Uterus (tissue), 4 donors: ENCODE results near the gene KIAA1217. TPM values are rescaled to one million over a fixed set of nuclear protein-coding genes. Genes with fewer than 3 reads are reported as not detected.

Source experiments
- DNase-seq, 2 donors: peaks; one replicate each; pipeline ENCODE4 v3.0.0-alpha.2; 2019 to 2020
- H3K27ac ChIP-seq, 2 donors: fragments of 200-600 bp; sonication (generic); 1 replicate in 1 of 2; 2 replicates in 1 of 2; pipeline ENCODE4 v1.5.1; 2016 to 2018
- H3K27me3 ChIP-seq, 2 donors: fragments of 200-600 bp; sonication (generic); one replicate each; pipeline ENCODE4 v1.5.1; 2018 to 2019; ENCODE audit warnings: control low read depth in 1 of 2
- H3K36me3 ChIP-seq, 2 donors: fragments of 200-600 bp; sonication (generic); one replicate each; pipeline ENCODE4 v1.5.1; 2019; ENCODE audit warnings: control low read depth in 1 of 2
- H3K4me1 ChIP-seq, 2 donors: fragments of 200-600 bp; sonication (generic); one replicate each; pipeline ENCODE4 v1.5.1; 2018 to 2019; ENCODE audit warnings: control low read depth in 1 of 2
- H3K4me3 ChIP-seq, 2 donors: fragments of 200-600 bp; sonication (generic); 1 replicate in 1 of 2; 2 replicates in 1 of 2; pipeline ENCODE4 v1.5.1; 2018 to 2019; ENCODE audit warnings: mild to moderate bottlenecking in 1 of 2
- H3K9me3 ChIP-seq, 2 donors: fragments of 200-600 bp; sonication (generic); one replicate each; pipeline ENCODE4 v1.5.1; 2019; ENCODE audit warnings: control low read depth in 1 of 2
- POLR2A ChIP-seq, 2 donors: fragments of 450-650 bp; IDR thresholded peaks; one replicate each; pipeline ENCODE4 v1.6.1; 2016; ENCODE audit warnings: antibody characterized with exemption in 2 of 2, mild to moderate bottlenecking in 1 of 2, moderate library complexity in 1 of 2
- intact Hi-C: fragments of 100-400 bp; cut with DNase I; formaldehyde crosslinking; loops from one replicate; pipeline ENCODE4 v1.15.1; 2023; ENCODE audit warnings: low total_unique reads
- total RNA-seq, 4 donors: library from RNA; depleted of rRNA in 3 of 4; stranded (reverse); fragments of >200 nt in 3 of 4; gene quantifications; one replicate each; pipeline versions ENCODE4 v1.1.0 to v1.2.4, GENCODE V29; 2014 to 2023
- TF ChIP-seq, protein P1 (sequence below), 4 experiments: fragments of 200-600 bp in 2 of 4; fragments of 450-650 bp in 2 of 4; sonication (generic) in 2 of 4; IDR thresholded peaks; one replicate each; pipeline ENCODE4 v1.5.1; 2016 to 2019; ENCODE audit warnings: antibody characterized with exemption in 4 of 4, mild to moderate bottlenecking in 2 of 4, moderate library complexity in 1 of 4
- donor health status: DM: yes; HTN: yes; CAD: no.

Gene KIAA1217
- total RNA-seq, 4 donors from 2014 or later, result 3.5 to 38.2 (median 11.6) TPM

- H3K9me3 ChIP-seq, result no peaks in the 10 kb centered on the region
- H3K27me3 ChIP-seq, result no peaks in the 10 kb centered on the region
- TF ChIP-seq POLR2A (IDR thresholded peaks at IDR 0.05), result no peak
- TF ChIP-seq, protein P1, sequence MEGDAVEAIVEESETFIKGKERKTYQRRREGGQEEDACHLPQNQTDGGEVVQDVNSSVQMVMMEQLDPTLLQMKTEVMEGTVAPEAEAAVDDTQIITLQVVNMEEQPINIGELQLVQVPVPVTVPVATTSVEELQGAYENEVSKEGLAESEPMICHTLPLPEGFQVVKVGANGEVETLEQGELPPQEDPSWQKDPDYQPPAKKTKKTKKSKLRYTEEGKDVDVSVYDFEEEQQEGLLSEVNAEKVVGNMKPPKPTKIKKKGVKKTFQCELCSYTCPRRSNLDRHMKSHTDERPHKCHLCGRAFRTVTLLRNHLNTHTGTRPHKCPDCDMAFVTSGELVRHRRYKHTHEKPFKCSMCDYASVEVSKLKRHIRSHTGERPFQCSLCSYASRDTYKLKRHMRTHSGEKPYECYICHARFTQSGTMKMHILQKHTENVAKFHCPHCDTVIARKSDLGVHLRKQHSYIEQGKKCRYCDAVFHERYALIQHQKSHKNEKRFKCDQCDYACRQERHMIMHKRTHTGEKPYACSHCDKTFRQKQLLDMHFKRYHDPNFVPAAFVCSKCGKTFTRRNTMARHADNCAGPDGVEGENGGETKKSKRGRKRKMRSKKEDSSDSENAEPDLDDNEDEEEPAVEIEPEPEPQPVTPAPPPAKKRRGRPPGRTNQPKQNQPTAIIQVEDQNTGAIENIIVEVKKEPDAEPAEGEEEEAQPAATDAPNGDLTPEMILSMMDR (IDR thresholded peaks at IDR 0.05), result peak in 1 of 4 experiments; percentile 19
- intact Hi-C loops, result no loop called here
- H3K4me1 ChIP-seq, result no peaks in the 10 kb centered on the region
- H3K36me3 ChIP-seq, result no peaks in the 10 kb centered on the region
- H3K4me3 ChIP-seq, result no peak overlapping the region
- no peak overlapping the region for H3K27ac ChIP-seq
- DNase-seq, result no peak
Observed at GRCh38 chr10:24503461-24504320, 294.8 kb downstream of the KIAA1217 start.

- H3K4me1 ChIP-seq, result no peaks in the 10 kb centered on the region
- intact Hi-C loops, result no loop called here
- H3K36me3 ChIP-seq, result no peaks in the 10 kb centered on the region
- no peaks in the 10 kb centered on the region for H3K9me3 ChIP-seq
- H3K4me3 ChIP-seq, result no peak overlapping the region
- no peaks in the 10 kb centered on the region for H3K27me3 ChIP-seq
- DNase-seq, result peak in 1 of 2 donors; percentile 29
- TF ChIP-seq POLR2A (IDR thresholded peaks at IDR 0.05), result no peak
- TF ChIP-seq, protein P1 (IDR thresholded peaks at IDR 0.05), result no peak
- H3K27ac ChIP-seq, result no peak overlapping the region
Observed at GRCh38 chr10:24505759-24506158, 296.8 kb downstream of the KIAA1217 start.

- Histone ChIP-seq H3K27me3 (no peaks in the 10 kb centered on the region), H3K4me3 (no peak overlapping the region), H3K36me3 (no peaks in the 10 kb centered on the region), H3K27ac (no peak overlapping the region), H3K4me1 (no peaks in the 10 kb centered on the region), H3K9me3 (no peaks in the 10 kb centered on the region)
- no peak for DNase-seq
- intact Hi-C loops, result no loop called here
- TF ChIP-seq POLR2A (IDR thresholded peaks at IDR 0.05), result no peak
- TF ChIP-seq, protein P1 (IDR thresholded peaks at IDR 0.05), result no peak
Observed at GRCh38 chr10:24513155-24513554, 304.2 kb downstream of the KIAA1217 start.

- H3K4me3 ChIP-seq, result no peak overlapping the region
- no peaks in the 10 kb centered on the region for H3K4me1 ChIP-seq
- H3K36me3 ChIP-seq, result no peaks in the 10 kb centered on the region
- no peak for DNase-seq
- TF ChIP-seq, protein P1 (IDR thresholded peaks at IDR 0.05), result no peak
- TF ChIP-seq POLR2A (IDR thresholded peaks at IDR 0.05), result no peak
- H3K9me3 ChIP-seq, result no peaks in the 10 kb centered on the region
- no peaks in the 10 kb centered on the region for H3K27me3 ChIP-seq
- H3K27ac ChIP-seq, result no peak overlapping the region
- intact Hi-C loops, result no loop called here
Observed at GRCh38 chr10:24515481-24515880, 306.5 kb downstream of the KIAA1217 start.

DNA sequence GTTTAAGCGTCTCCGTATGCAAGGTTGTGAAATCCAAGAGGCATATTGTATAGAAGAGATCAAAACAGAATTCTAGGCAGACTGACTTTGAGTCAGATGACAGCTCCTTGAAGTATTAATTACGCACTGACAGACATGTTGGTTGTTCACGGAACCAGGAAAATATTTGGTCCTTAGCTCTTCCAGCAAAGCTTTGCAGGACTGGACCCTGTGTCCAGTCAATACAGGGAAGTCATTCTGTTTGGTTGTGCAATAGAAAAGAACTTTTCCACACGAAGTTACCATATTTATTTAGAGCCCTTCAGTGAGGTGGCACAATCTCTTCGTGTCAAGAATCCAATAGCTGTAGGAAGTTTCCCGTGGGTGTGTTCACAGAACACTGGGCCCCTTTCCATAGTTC is 309.5 kb downstream of the KIAA1217 start:
- Histone ChIP-seq H3K27ac (no peak overlapping the region), H3K4me1 (no peaks in the 10 kb centered on the region), H3K36me3 (no peaks in the 10 kb centered on the region), H3K9me3 (no peaks in the 10 kb centered on the region), H3K4me3 (no peak overlapping the region), H3K27me3 (no peaks in the 10 kb centered on the region)
- intact Hi-C loops, result no loop called here
- no peak for TF ChIP-seq POLR2A (IDR thresholded peaks at IDR 0.05)
- TF ChIP-seq, protein P1 (IDR thresholded peaks at IDR 0.05), result no peak
- DNase-seq, result no peak
